SH-SY5Y (cell line): ENCODE measurements around the gene RNF180.

ENCODE experiments used
- GATA2 ChIP-seq: IDR thresholded peaks from 2 replicates; pipeline ENCODE4 v1.6.1; 2011; ENCODE audit warnings: mild to moderate bottlenecking, low read depth, low read length
- GATA3 ChIP-seq: IDR thresholded peaks from 2 replicates; pipeline ENCODE4 v1.6.1; 2011; ENCODE audit warnings: low read depth, mild to moderate bottlenecking, low read length, moderate library complexity

RNF180 gene

DNA sequence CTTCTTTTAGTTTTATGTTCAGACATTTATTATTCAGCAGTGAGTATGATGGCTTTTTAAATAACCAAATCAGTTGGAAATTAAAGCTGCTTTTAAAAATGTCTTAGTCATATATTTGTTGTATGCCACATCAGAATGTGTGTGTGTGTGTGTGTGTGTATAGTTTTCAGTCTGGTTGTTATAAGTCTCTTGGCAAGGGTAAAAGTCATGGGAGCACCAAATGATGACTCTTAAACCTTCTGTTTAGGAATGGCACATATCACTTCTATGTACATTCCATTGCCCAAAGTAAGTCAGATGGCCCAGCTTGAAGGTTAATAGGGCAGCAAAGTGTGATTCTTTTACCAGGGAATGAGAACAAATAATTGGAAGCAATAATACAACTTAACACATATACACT is 135.9 kb downstream of the RNF180 start:
- TF ChIP-seq GATA2 (no peak), GATA3 (no peak)

DNA sequence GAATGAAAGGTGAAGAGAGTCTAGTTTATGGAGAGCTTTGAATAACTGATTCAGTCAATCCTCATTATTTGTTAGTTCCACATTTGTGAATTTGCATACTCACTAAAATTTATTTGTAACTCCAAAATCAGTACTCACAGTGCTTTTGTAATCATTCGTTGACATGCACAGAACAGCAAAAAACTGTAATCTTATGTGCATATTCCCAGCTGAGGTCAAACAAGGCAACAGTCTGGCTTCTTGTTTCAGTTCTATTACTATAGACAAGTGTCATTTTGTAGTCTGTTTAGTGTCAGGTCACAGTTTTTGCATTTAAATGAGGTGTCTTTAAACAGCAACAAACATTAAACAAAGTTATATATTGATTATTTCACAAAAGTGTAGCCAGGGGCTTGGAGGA is 142.5 kb downstream of the RNF180 start:
- TF ChIP-seq GATA2 = no peak
- no peak for TF ChIP-seq GATA3

DNA sequence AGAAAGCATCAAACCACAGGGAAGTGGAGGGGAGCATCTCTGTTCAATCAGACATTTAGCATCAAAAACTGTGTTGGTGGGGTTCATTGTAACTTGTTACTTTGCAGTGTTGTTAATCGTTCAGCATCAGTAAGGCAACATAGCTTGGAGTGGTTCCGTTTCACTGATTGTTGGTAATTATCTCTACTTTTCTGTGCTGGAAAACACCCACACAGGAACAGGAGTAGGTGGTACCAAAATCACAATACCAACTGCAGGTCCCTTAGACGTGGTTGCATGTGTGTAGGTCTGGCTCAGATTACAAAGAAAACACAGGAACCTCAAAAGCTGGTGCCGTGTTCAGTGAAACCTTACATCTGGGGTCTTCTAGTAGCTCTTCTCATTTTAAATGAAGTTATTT is 146.8 kb downstream of the RNF180 start:
- TF ChIP-seq GATA3 (no peak), GATA2 (no peak)

DNA sequence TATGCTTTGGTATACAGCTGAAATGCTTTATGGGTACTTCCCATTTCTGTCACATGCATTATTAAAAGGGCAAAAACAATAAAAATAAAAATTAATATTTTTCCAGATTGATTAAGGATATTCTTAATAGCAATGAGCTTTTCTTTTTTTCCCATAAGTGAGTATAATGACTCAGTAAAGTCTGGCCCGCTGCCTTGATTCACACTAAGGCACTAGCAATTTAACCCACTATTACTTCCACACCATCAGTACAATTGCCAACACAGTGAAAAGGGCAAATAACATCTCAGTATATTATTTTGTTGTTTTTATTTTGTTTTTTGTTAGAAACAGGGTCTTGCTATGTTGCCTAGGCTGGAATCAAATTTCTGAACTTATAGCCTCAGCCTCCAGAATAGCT is 150.1 kb downstream of the RNF180 start:
- no peak for TF ChIP-seq GATA2
- no peak for TF ChIP-seq GATA3

DNA sequence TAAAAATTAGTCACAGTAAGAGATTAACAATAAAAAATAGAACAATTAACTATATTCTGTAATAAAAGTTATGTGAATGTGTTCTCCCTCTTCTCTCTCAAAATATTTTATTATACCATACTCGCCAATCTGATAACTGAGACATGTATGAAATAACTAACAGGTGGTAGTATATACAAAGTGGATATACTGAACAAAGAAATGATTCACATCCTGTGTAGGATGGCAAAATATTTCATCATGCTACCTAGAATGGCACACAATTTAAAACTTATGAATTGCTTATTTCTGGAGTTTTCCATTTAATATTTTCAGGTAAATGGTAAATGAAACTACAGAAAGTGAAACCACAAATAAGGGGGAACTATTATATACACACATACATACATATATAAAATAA is 152.5 kb downstream of the RNF180 start:
- TF ChIP-seq GATA3 (no peak), GATA2 (no peak)

DNA sequence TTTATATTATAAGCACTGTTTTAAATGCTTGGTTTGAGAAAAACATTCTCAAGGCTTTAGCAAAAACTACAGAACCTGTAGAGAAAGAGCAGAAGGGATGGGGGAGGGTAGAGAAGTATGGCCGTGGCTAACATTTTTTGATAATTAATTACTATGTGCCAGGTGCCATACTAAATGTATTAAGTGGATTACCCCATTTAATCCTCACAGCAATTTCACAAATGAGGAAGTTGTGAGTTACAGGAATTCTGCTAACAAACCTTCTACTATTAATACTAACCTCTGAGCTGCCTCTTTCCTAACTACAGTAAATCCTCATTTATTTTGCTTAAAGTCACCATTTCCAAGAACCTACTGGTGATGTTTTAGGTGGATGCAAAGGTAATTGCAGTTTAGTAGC is 157.9 kb downstream of the RNF180 start:
- TF ChIP-seq GATA2 = no peak
- no peak for TF ChIP-seq GATA3

DNA sequence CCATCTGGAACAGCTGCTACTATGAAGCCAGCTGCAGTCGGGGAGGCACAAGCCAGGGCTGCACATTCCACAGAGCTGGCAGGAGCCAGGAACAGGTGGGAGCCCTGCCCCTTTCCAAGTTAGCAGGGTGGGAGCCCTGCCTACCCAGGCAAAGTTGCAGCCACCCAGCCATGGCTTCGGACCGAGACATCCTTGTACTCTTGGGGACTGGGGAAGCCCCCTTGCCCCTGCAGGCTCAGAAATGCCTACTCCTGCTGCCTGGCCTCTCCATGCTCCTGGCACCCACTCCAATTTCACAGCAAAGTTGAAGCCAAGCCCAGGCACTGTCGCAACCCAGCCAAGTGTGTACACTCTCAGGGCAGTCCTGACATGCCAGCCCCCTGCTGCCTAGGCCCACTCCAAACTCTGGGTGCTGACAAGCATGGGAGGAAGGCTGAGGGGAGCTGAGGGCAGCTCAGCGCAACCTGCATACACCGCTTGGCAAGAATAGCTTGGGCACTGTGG is 165.1 kb downstream of the RNF180 start:
- no peak for TF ChIP-seq GATA2
- TF ChIP-seq GATA3 = no peak

DNA sequence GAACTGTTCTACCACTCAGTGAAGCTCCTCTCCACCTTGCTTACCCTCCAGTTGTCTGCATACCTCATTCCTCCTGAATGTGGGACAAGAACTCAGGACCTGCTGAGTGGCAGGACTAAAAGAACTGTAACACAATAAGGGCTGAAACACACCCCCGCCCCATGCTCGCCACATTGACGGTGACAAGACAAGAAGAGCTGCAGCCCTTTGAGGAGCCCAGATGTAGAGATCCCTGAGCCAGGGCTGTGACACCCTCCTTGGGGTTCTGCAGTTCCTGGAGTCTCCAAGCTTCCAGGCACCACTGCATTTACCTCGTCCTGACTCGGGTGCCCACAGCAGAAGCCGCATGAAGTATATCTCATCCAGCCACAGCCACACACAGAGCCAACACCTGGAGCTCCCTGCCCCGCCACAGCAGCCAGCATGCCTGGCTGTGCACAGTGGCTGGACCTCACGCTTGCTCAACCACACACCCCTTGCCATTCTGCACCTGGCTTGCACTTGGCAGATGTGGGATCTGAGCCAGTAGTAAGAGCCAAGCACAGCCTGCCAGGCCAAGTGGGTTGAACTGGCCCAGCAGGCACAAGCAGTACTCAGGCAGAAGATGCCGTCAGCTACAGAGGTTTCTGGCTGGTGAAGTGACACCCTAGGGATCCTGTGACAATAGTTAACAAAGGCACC is 166.1 kb downstream of the RNF180 start:
- TF ChIP-seq GATA2 (no peak), GATA3 (no peak)

DNA sequence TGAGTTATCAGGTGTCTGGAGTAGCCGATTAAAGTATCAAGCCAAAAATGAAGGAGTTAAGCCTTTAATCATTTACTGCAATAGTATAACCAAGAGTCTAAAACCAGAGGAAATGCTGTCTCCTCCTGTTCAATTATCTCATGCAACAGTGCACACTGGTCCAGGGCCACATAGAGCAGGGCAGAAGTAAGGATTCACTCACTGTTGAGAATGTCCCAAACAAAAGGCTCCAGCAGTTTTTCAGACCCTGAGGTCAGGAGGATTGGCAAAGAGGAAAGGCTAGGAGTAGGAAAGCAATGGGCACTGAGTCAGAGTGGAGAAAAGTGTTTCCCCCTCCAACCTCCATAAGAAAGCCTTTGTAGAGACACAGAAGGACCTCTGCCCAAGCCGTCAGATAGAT is 168.2 kb downstream of the RNF180 start:
- TF ChIP-seq GATA2 (no peak), GATA3 (no peak)

DNA sequence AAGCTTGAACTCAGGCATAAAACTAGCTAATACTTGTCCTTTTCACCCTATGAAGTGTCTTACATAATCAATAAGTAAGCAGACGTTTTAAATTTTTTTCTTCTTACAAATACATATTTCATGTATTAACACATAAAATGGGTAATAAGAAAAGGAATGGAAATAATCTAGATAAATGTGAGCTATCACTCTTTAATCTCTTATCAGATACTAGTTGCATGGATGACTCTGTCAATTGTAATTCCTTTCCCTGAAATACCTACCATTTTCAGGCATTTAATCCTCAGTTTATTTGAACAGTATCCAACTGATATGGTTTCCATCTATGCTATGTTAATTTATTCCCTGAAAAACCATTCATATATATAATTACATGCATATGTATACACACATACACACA is 174.1 kb downstream of the RNF180 start:
- TF ChIP-seq GATA3 (no peak), GATA2 (no peak)

DNA sequence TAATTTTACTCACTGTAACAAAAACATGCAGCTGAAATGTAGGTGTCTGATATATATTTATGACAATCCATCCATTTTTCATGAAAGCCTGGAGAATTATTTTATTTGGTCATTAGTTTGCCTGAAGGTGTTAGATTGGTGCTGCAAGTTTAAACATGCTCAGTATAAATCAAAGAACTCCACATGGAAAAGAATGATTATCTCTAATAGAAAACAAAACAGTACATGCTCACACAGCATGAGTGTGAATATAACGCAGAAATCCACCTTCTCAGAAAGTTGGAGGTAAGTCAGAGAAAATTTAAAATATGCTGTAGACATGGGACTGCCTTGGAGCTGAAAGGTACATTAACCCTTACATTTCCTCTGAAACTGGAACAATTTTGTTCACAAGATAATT is 174.7 kb downstream of the RNF180 start:
- TF ChIP-seq GATA2 (no peak), GATA3 (no peak)

DNA sequence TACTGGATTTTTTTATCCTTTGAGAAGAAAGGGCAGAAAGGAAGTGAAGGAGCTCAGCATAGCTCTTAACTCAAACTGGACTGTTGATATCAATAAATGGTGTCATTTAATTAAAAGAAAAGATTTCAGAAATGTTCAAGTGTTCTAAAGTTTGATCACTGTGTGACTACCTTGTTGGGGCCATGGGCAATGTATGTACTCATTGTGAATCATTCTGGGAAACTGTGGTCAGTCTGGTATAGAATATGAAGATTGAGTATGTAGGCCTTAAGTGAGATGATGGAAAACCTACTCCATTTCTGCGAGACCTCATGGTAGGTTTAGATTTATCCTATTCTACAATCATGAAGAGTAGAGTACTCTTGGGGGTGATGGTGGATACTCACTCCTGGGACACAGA is 175.7 kb downstream of the RNF180 start:
- TF ChIP-seq GATA2 (no peak), GATA3 (no peak)

DNA sequence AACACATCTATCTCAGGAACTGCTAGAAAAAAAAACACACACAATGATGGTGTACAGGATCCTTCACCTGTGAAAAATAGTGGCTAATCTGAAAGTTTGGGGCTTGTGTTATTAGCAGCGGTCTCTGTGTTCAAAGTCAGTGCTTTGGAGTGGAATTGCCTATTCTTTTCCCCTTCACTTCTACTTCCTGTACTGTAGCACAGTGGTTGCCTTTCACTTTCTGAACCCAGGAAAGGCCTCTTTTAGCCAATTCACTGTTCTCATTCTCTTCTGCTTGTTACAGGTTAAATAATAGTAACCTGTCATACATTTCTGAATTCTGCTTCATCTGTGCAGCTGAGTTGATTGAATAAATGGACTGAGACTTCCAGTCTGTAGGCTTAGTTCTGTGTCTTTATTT is 178.9 kb downstream of the RNF180 start:
- TF ChIP-seq GATA3 = no peak
- TF ChIP-seq GATA2 = no peak

DNA sequence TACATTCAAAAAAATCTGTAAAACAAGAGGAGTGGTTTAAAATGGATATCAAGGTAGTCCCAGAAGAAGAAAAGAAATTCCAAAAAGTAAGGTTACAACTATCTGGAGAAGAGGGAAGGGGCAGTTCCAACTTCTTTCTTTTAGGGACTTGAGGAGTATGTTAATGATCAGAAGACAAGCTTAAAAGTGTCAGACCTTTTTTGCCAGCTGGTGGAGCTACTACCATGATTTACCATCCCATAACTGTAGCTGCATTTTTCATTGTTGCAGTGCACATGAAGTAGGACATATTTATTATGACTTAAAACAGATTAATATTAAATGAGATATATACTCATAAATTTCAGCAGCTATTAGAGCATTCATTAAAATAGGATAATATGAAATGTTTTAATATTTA is 181.7 kb downstream of the RNF180 start:
- TF ChIP-seq GATA3 (no peak), GATA2 (no peak)

DNA sequence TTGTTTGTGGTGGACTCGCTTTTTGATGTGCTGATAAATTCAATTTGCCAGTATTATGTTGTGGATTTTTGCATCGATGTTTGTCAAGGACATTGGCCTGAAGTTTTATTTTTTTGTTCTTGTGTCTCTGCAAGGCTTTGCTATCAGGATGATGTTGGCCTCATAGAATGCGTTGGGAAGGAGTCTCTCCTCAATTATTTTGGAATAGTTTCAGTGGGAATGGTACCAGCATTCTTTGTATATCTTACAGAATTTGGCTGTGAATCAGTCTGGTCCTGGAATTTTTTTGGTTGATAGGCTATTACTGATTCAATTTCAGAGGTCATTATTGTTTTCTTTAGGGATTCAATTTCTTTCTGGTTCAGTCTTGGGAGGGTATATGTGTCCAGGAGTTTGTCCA is 198.8 kb downstream of the RNF180 start:
- TF ChIP-seq GATA3 = no peak
- no peak for TF ChIP-seq GATA2

DNA sequence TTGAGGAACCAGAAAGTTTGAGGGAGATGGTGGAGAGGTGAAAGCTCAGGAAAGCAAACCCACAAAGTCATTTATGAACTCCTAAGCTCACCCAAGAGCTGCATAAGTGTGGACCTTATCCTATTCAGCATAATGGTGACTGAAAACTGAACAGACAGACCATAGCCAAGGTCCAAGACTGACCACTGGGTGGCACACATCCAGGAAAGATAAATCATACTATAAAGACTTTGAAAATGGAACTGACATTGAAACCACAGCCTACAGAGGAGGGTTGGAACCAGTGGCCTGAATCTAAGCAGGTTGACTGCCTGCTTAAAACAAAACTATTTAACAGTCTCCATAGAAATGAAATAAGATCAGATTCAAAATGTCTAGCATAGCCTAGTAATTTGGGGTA is 219.1 kb downstream of the RNF180 start:
- TF ChIP-seq GATA2 = no peak
- no peak for TF ChIP-seq GATA3

DNA sequence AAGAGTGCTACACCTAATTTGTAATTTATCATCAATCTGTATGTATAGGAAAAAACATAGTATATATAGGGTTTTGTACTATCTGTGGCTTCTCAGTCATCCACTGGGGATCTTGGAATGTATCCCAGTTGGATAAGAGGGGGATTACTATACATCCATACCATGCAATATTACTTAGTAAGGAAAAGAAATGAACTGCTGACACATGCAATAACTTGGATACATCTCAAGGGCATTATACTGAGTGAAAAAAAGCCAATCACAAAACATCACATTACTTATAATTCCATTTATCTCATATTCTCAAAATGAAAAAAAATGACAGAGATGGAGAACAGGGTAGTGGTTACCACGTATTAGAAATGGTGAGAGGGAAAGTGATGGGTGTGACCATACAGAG is 231.9 kb downstream of the RNF180 start:
- TF ChIP-seq GATA2 = no peak
- TF ChIP-seq GATA3 = no peak
